Ammon's horn (tissue), 1 donor: Measurements from ENCODE around the gene TSPAN9.
A peak's percentile ranks its signal among the peaks of the same experiment; 100 is the strongest.

Experiments
- DNase-seq: peaks from one replicate; pipeline ENCODE4 v3.0.0-alpha.2; 2016; ENCODE audit warnings: low spot score

TSPAN9 gene

DNA sequence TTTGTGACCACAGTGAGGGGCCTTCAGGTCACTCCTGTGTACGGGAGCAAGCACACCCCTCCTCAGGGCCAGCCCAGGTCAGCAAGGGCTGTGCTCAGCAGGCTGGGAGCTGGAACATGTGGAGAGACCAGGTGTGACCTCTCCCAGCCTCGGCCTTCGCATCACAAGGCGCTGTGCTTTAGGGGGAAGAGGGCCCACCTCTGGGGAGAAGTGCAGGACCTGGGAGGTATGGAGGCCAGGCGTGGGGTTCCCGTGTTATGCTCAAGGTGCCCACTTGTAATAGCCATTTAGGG is 219.2 kb downstream of the TSPAN9 start:
- DNase-seq = no peak

DNA sequence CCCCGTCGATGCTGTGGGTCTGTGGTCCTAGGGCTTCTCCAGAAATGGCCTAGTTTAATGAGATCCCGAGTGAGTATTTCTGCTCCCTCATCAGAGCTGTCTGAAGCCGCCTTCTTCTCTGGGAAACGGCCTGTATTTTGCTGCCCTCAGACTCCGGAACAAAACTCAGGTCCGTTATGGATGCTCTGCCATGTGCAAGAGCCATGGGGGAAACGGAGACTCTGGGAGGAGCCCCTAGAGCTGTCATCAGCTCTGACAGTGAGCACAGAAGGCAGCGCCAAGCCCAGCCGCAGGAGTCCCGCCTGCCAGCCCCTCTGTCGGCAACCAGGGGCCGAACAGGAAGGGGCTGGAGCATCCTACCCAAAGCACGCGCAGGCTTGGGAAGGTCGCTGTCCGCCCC is 221.4 kb downstream of the TSPAN9 start:
- no peak for DNase-seq

GRCh38 chr12:3299929-3300832 is 223.0 kb downstream of the TSPAN9 start:
- peak; percentile 92 for DNase-seq

DNA sequence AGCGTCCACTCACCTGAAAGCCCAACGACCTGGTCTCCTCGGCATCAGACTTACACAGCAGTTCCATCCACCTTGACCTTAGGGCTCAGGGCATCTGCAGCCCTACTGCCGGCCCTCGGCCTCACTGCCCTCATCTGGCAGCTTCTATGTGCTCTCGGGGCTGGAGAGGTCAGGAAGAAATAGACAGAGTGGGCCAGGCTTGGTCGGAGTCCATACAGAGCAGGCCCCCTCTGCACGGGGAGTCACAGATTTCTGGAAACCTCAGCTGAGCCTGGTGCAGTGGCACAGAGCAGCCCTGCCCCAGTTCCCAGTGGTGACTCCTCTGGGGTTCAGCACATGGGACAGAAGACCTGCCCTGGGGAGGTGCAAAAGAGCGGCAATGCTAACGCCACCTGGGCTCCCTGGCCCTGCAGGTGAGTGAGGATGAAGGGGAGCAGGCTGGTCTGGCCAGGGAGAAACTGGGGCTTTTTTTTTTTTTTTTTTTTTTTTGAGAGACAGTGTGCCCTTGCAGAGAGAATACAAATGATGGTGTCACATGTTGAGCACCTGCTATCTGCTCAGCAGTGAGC is 223.7 kb downstream of the TSPAN9 start:
- no peak for DNase-seq

GRCh38 chr12:3302401-3303041 is 225.3 kb downstream of the TSPAN9 start:
- DNase-seq = no peak

- no peak for DNase-seq
Measured at GRCh38 chr12:3303410-3304136, 226.4 kb downstream of the TSPAN9 start.

DNA sequence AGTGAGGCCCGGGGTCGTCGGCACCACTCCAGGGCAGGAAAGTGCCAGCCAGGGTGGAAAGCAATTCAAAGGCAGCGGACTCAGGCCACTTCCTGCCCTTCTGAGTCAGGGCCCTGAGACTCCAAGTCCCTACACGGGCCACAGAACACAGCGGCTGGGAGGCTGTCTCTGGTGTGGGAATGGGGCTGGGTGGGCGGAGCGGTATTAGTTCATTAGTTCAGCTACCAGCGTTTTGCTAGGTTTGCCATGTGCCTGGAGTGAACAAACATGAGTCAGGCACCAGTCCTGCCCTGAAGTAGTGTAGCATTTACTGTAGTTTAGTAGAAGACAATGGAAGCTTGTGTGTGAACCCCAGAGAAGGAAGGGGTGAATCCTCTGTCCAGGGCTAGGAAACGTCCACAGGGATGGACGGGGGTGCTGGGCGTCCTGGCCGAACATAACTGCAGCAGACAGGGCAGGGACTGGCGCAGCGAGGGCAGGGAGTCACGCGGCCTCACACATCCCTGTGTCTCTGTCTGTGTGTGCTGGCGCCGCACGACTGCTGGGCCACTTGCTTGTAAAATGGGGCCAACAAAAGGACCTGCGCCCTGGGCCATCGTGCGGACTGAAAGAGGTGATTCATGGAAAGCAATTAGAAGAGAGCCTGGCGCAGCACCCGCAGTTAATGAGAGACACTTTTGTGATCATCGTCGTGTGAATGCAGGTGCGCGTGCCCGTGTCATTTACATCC is 227.4 kb downstream of the TSPAN9 start:
- peak; percentile 46 for DNase-seq

GRCh38 chr12:3305464-3305863 is 228.3 kb downstream of the TSPAN9 start:
- no peak for DNase-seq

DNA sequence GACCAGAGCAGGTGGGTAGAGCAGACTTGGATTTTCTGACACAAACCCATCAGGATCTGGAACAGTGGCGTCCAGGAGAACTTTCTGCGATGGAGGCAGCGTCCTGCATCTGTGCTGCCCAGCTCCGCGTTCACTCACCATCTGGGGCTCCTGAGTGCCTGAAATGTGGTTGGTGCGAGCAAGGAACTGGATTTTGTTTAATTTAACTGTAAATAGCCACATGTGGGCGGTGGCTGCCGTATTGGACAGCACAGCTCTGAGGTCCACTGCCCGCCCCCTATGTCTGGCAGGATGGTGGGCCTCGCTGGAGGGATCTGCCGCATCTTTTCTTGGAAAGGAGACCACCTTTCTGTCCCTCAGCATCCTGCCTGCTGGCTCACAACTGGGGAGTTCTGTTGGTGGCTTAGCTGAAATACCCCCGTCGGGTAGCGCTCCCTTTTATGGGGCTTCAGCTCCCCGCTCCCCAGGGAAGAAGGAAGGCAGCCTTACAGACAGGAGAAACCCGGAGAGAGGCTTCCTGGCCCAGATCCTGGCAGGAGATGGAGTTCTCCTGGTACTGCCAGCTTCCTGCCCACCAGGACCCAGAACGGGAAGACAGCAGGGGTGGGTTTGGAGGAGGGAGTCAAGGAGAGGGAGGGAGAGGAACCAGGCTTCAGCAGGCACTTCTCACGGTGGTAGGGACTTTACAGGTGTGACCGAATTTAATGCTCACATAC is 228.9 kb downstream of the TSPAN9 start:
- DNase-seq = no peak

DNA sequence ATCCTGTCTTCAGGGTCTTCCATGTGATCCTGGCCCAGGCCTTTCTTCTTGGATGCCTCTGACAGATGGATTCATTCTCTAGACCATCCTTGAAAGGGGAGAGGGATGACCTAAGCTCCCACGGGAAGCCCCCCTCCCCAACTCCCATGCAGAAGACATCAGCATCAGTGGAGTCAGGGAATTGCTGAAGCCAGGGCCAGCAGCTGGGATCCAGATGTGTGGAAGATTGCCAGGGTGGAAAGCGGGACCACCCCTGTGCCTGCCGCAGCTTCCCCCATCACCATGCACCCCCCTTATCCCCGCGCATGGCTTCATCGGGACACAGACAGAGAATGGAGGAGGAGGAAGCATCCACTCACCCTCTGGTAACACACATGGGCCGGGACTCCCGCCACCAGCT is 230.2 kb downstream of the TSPAN9 start:
- DNase-seq = no peak

- no peak for DNase-seq
Measured at GRCh38 chr12:3308063-3308462, 230.9 kb downstream of the TSPAN9 start.

- no peak for DNase-seq
Measured at GRCh38 chr12:3308609-3309008, 231.4 kb downstream of the TSPAN9 start.

DNA sequence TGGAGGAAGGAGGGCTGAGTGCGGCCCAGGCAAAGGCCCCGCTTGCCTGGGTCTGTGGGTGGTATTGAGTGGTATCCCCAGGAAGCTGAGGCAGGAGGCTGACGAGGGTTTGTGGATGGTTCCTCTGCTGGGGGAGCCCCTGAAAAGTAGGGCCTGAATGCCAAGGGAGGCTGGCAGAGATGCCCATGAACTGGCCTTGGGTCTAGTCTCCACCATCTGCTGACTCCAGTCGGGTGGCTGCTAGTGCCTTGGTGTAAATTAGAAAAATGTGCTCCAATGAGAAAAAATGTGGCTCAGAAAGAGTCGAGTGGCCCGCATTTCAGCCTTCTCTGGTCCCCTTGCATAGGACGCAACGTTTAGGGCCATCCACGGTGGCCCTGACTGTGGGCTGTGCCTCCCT is 232.6 kb downstream of the TSPAN9 start:
- DNase-seq = no peak

DNA sequence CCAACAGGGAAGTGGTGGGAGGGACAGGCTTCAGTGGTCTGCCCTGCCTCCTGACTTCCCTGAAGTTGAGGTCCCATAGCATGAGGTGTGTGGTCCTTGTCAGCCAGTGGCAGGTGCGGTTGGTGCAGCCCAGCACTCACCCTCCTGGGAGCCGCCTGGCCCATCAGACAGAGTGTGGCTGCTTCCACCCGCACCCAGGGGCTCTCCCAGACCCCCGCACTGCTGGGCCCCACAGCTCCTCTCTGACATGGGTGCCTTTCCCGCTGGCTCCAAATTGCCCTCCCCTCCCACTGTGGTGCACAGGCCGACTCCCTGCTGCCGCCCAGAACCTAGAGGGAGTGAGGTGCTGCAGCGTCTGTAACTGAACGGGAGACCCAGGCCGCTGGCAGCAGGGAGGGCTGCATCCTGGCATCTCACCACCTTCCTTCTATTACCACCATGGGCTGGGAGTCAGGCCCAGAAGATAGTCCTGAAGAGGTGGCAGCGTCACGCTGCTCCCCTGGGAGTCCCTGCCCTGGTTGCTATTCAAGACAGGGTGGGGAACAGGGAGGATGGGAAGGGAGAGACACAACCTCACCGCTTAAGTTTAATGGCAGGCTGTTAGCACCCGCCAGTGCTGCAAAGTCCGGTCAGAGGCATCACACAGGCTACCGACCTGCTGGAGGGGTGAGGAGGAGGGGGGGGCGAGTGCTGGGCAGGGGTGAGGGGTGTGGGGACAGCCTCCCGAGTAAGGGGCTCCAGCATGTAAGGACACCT is 233.3 kb downstream of the TSPAN9 start:
- DNase-seq = no peak

- DNase-seq = no peak
Measured at GRCh38 chr12:3311027-3311402, 233.8 kb downstream of the TSPAN9 start.

GRCh38 chr12:3311491-3312103 is 234.4 kb downstream of the TSPAN9 start:
- DNase-seq = no peak

- DNase-seq = peak; percentile 58
Measured at GRCh38 chr12:3313066-3313465, 235.9 kb downstream of the TSPAN9 start.

DNA sequence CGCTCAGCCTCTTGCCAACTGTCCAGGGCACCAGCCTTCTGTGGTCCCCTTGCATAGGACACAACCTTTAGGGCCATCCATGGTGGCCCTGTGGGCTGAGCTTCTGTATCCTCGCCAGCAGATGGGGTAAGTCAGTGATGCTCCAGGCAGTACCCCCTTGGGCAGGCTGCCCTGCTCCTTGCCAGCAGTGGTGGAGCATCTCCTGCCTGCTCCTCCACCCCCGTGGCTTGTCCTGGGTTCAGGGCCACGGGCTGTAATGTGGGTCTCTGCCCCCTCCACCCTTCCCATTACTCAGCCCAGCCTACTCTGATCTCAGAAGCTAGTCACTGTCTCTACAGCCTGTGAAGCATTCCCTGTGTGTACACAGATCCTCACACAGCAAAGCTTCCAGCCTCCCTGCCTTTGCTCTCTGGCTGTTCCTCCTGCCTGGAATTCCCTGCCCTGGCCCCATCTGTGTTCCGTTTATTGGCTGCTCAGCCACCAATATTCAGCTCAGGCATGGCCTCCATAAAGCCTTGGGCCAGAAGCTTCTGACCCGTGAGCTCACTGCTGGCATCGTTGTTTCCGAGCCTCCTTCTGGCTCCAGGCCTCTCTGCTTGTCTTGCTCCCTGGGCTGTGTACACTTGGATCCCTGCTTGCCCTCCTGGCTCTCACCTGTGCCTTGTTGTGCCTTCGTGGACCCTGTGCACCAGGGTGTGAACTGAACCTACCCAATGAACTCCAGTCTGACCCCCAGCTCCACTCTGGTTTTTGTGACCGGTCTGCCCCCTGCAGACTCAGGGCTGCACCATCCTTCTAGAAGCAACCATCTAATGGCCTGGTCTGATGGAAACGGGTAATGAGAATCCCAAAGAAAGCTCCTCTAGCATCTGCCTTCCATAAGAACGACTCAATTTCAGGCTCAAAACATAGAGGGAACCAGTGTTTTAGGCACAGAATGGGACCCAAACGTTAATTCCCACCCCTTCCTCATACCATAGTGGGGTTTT is 236.8 kb downstream of the TSPAN9 start:
- DNase-seq = peak; percentile 74

DNA sequence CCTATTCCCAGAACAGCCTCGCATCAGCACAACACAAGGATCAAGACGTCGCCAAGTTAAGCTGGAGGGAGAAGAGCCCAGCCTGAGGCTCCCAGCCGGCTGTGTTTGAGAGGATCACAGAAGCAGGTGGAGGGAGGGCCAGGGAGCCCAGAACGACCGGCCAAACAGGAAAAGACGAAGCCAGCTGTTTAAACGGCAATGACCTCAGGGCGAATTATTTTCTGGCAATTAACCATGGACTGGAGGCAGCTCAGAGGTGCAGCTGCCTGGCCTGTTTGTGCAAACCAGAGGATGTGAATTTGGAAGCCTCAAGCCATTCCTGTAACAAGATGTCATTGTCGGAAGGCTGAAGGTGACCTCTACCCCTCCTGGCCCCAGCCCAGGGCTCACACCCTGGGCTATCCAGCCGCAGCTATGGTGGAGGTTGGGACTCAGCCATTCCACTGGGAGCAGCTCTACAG is 238.1 kb downstream of the TSPAN9 start:
- no peak for DNase-seq
